ENCODE measurements around the gene CDC42BPB.
A peak's percentile ranks its signal among the peaks of the same experiment; 100 is the strongest.

Gene CDC42BPB

DNA sequence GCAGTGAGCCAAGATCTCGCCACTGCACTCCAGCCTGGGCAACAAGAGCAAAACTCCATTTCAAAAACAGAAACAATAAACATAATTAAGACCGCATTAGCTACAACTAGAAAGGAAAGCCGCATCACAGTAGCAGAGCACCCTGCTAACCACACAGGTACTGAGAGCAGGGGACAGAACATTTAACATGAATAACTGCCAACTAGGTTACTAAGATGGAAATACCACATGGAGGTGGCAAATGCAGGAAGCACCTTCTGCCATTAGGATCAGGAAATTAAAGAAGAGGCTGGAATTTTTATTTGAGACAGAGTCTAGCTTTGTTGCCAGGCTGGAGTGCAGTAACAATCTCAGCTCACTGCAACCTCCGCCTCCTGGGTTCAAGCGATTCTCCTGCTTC, 41.9 kb downstream of the CDC42BPB start:
- DNase-seq: no peak

DNA sequence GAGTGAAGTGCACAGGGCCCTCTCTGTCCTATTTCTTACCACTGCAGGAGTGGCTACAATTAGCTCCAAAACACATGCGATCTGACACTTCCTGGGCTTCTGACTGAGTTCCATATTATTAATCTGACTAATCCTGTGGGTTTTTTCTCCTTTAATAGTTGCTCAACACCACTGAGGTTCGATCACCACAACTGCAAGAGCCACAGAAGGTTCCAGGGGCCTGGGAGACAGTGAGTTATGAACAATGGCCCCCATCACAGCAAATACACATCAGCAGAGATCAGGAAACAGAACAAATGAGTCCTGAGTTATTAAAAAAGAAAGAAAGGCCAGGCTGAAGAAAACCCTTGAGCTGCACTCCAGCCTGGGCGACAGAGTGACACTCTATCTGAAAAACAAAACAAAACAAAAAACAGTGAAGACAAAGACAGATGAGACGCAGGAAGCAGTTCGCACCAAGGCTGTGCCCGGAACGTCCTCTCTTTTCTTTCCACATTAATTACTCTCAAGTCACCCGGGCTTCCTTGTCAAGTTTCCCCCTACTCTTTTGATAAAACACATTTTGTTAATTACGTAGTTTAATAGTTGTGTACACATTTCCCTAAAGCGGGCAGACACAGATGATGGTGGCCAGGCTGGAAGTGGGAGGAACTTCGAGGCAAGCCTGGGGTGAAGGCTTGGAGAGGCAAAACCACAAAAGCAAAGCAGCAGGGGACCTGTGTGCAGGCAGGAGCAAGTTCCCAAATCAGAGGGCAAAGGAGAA, 42.7 kb downstream of the CDC42BPB start:
- DNase-seq: peak; percentile 60

DNA sequence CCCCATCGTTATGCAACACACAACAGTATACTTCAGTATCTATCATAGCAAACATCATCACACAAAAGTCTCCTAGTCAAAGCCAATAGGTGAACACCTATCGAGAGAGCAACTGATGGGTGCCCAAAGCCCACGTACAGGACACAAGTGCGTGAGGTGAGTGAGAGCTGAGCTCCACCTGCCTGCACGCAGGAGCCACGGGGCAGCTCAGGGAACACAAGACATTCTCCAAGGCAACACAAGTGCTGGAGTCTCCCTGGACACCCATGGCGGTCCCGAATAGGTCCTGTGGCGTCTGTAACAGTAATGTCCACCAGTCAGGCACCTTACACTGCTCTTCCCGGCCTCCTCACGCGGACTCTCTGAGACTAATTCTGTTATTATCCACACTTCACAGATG, 44.3 kb downstream of the CDC42BPB start:
- DNase-seq: no peak

DNA sequence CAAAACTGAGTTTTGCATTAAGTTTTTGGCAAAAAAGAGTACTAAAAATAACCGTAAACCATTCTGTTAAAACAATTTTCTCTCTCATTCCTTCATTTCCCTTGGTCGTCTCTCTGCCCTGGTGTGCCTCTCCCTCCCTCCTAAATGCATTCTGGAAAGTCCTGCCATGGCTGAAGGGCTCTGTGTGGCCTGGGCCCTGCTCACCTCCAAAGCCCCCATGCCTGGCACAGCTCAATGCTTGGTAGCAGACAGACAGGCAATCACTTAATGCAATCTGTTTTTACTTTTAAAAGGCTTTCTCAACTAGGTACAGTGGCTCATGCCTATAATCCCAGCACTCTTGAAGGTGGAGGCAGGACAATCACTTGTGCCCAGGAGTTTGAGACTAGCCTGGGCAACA, 47.8 kb downstream of the CDC42BPB start:
- no peak for DNase-seq

DNA sequence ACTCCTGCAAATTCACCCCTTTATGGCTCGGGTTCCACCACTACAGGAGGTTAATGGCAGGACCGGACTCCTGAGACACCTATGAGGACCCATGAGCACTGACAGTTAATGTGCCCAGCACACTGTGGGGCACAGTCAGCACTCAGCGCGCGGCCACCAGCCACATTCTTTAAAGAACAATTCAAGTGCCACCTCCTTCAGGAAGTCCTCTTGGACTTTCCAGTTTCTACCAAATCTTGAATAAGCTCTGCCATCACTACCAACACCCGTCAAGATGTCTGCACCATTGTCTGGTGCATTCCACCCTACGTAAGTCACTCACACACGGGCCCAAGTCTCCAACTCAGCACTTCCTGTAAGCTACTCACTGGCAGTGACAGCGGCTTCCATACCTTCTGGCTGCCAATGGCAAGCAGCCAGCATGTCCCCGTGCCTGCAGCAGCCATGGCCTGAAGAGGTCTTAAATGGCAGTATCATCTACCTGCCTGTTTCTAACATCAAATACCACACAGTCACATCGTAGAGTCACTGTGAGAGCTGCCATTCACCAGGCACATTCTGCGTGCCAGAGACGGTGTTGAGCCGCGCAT, 48.5 kb downstream of the CDC42BPB start:
- DNase-seq: peak; percentile 65

- DNase-seq: no peak
Measured at GRCh38 chr14:103008126-103008525, 49.2 kb downstream of the CDC42BPB start.

GRCh38 chr14:103007555-103007954, 49.8 kb downstream of the CDC42BPB start:
- DNase-seq: no peak

- no peak for DNase-seq
Measured at GRCh38 chr14:103006991-103007520, 50.3 kb downstream of the CDC42BPB start.

DNA sequence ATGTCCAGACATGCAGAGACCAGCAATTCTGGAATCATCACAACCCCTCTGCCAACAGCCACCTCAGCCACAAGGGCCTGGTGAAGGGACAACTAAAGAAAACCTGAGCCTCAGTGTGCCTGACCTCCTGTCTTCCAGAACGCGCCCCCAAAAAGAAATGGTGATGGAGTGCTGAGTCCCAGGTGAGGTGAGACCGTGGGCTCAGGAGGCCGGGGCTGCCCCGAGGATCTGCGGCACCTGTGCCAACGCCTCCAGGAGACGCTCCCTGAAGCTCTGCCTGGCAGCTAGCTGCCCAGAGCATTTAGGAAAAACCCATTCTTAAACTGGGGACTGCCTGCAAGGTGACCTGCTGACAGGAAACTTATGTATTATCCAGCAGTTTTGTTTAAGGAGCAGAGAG, 51.2 kb downstream of the CDC42BPB start:
- no peak for DNase-seq

DNA sequence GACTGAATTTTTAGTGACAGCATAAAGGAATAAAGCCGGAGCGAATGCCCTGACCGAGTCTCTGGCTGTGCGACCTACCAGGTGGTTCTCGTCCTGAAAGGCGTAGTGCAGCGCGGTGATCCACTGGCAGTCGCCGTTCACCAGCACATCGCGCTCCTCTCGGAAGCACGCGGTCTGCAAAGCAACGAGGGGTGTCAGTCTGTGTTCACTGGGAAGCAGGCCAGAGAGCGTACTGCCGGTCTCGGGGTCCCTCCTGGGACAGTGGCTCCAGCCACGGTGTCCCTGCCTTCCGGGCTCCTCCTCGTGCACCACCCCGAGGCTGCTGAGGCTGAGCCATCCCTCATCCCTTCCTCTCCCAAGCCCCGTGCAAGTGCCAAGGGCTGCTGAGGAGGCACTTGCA, 53.5 kb downstream of the CDC42BPB start:
- no peak for DNase-seq

GRCh38 chr14:103003351-103003615, 54.1 kb downstream of the CDC42BPB start:
- no peak for DNase-seq

DNA sequence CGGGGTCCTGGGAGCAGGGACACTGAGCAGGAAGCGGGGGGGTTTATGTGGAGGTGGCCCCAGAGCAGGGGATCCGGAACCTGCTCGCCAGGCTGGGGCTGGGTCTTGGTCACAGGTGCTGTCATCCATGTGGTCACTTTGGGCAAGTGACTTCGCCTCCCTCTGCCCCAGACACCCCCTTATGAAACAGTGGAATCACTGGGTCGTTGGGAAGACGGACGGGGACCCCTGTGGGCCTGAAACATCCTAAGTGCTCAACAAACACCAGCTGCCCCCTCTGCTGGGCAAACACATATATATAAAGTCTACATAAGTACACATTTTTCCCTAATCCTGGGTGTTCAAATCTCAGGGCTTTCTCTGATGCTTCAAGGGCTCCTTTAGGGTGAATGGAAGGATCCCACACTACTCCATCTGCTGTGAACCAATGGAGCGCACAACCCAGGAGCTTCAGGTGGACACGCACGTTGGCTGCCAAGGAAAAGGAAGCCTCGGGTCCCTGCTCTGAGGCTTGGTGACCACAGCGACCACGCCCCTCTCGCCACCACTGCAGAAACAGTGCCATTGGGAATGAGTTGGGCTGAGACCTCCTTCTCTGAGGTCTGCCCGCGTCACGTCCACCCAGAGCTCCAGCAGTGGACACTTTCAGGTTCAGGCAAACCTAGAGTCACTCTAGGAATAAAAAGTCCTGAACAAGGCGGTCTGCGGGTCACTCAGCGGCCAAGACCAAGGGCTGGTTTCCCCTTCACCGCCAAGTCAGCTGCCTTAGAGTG, 54.6 kb downstream of the CDC42BPB start:
- no peak for DNase-seq

DNA sequence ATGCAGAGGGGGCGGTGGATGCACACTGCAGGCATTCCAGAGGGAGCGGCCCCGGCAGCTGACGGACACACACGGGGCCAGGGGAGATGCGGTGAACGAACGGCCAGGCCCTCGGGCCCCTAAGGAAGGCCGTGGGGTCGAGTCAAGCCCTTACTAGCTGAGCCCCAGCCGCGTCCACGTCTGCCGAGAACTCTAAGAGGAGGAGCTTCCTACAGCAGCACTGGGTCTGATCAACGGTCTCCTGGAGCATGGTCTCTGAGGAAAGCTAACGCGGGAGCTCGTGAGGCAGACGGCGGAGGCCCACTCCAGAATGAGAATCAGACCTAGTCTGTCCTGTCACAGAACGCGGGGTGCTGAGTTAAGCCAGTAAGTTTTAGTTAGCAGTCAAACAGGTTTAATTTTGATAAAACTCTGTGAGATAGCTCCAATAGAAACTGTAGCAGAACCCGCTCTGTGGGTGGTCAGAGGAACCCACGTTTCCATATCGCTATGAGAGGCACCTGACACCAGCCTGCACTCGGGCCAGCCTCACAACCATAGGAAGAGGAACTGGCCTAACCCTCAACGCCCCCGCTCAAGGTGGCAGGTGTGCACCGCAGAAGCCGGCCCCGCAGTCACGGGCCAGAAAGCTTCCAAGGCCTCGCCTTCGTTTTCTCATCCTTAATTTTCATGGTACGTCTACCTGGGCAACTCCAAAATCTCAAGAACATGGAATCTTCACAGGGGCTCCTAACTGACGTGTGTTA, 55.5 kb downstream of the CDC42BPB start:
- no peak for DNase-seq

DNA sequence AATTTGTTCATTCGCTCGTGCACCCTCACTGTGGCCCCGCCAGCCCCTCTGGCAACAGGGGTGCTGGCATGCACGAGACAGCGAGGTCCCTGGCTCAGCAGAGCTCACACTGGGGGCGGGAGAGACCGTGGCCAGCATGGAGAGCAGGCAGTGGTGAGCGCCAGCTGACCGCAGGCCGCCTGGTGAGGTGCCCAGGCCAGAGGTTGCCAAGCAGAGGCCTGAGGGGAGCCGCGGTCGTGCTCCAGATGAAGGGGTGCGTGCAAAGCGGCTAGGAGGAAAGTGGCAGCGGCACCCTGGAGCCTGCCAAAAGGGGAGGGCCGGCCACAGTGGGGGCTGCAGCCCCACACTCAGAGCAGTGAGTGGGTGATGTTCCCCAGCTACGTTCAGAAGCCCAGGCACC, 56.1 kb downstream of the CDC42BPB start:
- DNase-seq: no peak

DNA sequence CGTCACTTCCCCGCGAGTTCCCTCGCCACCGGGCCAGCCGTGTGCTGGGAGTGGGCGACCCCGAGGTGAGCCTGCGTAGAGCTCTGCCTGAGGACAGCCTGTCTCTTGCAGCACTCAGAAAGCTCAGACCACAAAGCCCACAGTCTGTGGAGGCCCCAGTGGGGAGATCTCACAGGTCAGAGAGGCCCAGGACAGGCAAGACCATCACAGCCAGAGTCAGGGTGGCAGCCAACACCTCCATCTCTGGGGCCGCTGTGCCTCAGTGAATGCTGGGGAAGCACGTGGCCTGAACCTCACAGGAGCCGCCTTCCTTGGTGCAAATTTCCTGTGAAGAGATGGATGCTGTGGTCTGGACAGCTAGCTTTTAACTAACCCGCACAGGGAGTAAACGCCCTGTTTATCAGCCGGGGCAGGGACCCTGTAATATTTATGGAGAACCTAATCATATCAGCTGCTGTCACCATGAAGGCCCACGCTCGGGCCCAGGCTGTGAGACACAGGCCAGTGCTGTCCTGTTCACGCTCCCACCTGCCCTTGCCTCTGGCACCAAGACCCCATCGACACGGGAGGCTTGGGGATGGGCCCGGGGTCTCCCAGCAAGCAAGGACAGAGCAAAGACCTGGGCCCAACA, 56.9 kb downstream of the CDC42BPB start:
- DNase-seq: no peak

DNA sequence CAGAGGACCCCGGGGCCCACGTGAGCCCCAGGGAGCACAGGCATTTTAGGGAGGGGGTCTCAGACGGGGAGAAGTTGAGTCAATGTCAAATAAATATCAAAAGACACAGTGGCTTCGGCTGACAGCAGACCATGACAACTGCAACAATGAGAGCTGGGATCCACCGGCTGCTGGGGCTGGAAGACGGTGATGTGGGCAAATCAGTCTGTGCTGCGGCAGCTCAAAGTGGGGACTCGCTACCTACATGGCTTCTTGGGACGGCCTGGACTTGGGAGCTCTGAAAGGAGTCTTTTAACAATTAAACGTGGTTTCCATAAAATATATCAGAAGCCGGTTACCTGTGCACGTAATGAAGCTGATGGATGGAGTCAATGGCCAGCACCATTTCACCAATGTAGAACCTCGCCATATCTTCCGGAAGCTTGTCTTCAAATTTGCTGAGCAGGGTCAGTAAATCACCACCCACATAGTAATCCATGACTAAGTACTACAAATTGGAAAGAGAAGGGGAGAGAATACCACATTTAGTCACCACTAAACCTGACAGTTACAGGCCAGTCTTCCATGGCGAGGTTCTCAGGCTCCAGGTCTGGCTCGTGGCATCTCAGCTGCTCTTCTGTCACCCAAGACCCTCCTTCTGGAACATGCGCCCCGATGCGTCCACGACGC, 58.0 kb downstream of the CDC42BPB start:
- DNase-seq: no peak

GRCh38 chr14:102998393-102998792, 59.0 kb downstream of the CDC42BPB start:
- DNase-seq: no peak

GRCh38 chr14:102996941-102997340, 60.4 kb downstream of the CDC42BPB start:
- DNase-seq: no peak

DNA sequence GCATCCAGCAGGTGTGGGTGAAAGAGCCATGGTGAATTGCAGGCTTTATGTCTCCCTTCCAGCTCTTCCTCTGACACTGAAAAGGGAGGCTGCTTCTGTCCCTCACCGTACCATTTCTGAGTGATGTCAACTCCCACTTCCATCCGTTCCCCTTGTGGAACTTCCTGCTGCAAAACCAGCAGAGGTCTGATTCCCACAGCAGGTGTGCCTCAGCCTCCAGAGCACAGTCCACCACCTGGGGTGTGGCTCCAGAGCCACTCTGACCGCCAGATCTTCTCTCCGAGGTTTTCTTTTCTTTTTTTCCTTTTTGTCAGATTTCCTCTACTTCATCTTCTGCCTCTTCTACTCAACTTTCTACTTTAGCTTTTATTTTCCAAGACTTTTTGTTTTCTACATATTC, 62.7 kb downstream of the CDC42BPB start:
- DNase-seq: no peak

DNA sequence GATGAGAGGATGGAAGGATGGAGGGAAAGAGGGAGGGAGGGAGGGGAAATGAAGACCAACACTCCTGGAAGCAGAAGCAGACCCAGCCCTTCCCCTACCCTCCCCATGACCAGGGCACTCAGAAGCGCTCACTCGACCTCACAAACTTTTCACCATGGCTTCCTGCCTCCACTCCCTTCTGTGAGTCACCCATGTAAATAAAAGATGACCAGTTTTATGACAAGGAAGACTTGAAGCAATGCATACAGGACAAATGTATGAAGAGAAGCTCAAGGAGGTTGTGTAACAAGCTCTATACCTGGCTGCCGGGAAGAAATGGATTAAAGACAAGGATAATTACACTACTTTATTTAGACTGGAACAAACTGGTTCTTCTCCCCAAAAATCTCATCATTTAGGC, 63.8 kb downstream of the CDC42BPB start:
- DNase-seq: peak; percentile 11

- no peak for DNase-seq
Measured at GRCh38 chr14:102991376-102991775, 66.0 kb downstream of the CDC42BPB start.

GRCh38 chr14:102988054-102988453, 69.3 kb downstream of the CDC42BPB start:
- no peak for DNase-seq
